Nephron progenitor cell (in vitro differentiated cells): ENCODE measurements around the gene SMG7.

Experiments
- DNase-seq: peaks from one replicate; pipeline ENCODE4 v3.0.0; 2021
- H3K27ac Mint-ChIP-seq: 2 replicates; pipeline ENCODE4 v1.8.0; 2021; ENCODE audit warnings: mild to moderate bottlenecking, moderate library complexity, mixed read lengths
- H3K27me3 Mint-ChIP-seq: 2 replicates; pipeline ENCODE4 v1.8.0; 2021; ENCODE audit warnings: mild to moderate bottlenecking, low read depth, mixed read lengths; ENCODE audit not compliant: poor library complexity
- H3K36me3 Mint-ChIP-seq: 2 replicates; pipeline ENCODE4 v1.8.0; 2021; ENCODE audit warnings: low read depth, mixed read lengths
- H3K4me1 Mint-ChIP-seq: 2 replicates; pipeline ENCODE4 v1.8.0; 2021; ENCODE audit warnings: mixed read lengths
- H3K4me3 Mint-ChIP-seq: 2 replicates; pipeline ENCODE4 v1.8.0; 2021; ENCODE audit warnings: mild to moderate bottlenecking, moderate library complexity, mixed read lengths
- H3K9me3 Mint-ChIP-seq: 2 replicates; pipeline ENCODE4 v1.8.0; 2021; ENCODE audit warnings: mild to moderate bottlenecking, moderate library complexity, mixed read lengths
- TF ChIP-seq, protein P1 (sequence below): fragments of 200-600 bp; sonication (generic); IDR thresholded peaks from 2 replicates; pipeline ENCODE4 v1.5.0; 2021; ENCODE audit warnings: antibody characterized with exemption

The SMG7 gene

DNA sequence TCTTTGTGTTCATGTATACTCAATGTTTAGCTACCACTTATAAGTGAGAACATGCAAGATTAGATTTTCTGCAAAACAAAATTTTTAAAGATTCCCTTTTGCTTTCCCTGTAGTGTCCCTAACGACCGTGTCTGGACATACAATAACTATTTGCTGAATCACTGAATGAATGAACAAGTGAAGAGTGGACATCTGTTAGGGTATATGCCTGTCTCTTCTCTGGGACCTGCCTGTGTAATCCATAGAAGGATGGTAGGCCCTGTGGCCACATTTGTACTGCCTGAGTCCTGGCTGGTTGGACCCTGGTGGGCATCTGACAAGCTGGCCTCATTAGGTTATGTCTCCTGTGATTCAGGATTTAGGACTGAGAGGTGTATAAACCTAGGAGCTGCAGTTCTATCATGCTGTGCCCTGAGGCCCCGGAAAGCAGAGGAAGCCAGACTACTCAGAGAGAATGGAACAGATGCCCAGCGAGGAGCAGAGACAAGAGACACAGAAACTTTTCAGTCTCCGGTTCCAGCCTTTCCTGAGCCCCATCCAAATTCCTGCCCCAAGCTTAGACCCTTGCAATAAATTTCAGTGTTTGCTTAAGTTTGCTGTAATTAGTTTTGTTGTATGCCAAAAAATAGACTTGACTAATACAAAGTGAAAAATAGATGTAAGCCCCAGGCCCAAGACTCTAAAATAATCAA lies 125.5 kb downstream of the SMG7 start:
- no peaks in the 10 kb centered on the region for H3K36me3 Mint-ChIP-seq
- TF ChIP-seq, protein P1, sequence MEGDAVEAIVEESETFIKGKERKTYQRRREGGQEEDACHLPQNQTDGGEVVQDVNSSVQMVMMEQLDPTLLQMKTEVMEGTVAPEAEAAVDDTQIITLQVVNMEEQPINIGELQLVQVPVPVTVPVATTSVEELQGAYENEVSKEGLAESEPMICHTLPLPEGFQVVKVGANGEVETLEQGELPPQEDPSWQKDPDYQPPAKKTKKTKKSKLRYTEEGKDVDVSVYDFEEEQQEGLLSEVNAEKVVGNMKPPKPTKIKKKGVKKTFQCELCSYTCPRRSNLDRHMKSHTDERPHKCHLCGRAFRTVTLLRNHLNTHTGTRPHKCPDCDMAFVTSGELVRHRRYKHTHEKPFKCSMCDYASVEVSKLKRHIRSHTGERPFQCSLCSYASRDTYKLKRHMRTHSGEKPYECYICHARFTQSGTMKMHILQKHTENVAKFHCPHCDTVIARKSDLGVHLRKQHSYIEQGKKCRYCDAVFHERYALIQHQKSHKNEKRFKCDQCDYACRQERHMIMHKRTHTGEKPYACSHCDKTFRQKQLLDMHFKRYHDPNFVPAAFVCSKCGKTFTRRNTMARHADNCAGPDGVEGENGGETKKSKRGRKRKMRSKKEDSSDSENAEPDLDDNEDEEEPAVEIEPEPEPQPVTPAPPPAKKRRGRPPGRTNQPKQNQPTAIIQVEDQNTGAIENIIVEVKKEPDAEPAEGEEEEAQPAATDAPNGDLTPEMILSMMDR = no peak
- H3K9me3 Mint-ChIP-seq = no peaks in the 10 kb centered on the region
- no peaks in the 10 kb centered on the region for H3K27me3 Mint-ChIP-seq
- H3K4me3 Mint-ChIP-seq = no peak overlapping the region
- H3K27ac Mint-ChIP-seq = peak overlapping the region; percentile 6
- peaks cover 19% of the 10 kb centered on the region for H3K4me1 Mint-ChIP-seq
- DNase-seq = no peak

DNA sequence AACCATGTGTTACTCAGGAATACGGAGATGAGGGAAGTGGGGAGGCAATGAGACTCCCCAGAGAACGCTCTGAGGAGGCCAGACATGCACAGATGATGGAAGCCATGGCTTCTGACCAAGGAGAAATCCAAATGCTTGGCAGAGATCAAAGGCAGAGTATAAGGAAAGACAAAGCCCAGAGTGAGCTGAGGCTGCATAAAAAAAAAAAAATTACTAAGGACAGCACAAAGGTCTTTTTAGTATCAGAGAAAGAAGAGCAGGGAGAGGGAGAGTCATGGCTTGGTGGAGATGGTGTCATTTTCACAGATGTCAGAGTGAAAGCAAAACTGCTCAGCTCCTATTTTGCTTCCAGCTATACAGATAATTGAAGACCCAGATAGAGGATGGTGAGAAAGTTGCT lies 126.1 kb downstream of the SMG7 start:
- Mint-ChIP-seq H3K36me3 (no peaks in the 10 kb centered on the region), H3K27me3 (no peaks in the 10 kb centered on the region), H3K27ac (peak overlapping the region; percentile 6), H3K9me3 (no peaks in the 10 kb centered on the region), H3K4me3 (no peak overlapping the region), H3K4me1 (peaks cover 14% of the 10 kb centered on the region)
- TF ChIP-seq, protein P1 = no peak
- DNase-seq = no peak

DNA sequence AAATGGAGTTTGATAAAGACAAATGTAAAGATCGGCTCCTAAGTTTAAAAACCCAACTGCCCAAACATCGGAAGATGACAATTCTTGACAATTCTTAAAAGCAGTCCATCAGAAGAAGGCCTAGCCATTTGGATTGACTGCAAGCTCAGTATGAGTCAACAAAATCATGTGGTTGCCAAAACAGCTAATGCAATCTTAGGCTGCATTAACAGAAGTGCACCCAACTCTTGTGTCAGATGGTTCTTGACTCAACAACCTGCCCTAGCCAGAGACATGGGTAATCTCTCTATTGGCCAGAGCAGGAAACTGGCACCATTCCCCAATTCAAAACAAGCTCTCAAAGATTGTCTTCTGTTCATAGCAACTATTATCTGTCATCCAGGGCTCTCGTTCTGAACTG lies 127.8 kb downstream of the SMG7 start:
- Mint-ChIP-seq H3K4me3 (no peak overlapping the region), H3K27me3 (peaks cover 4% of the 10 kb centered on the region), H3K4me1 (peaks cover 18% of the 10 kb centered on the region), H3K9me3 (no peaks in the 10 kb centered on the region), H3K36me3 (no peaks in the 10 kb centered on the region), H3K27ac (no peak overlapping the region)
- TF ChIP-seq, protein P1 = no peak
- DNase-seq = no peak

DNA sequence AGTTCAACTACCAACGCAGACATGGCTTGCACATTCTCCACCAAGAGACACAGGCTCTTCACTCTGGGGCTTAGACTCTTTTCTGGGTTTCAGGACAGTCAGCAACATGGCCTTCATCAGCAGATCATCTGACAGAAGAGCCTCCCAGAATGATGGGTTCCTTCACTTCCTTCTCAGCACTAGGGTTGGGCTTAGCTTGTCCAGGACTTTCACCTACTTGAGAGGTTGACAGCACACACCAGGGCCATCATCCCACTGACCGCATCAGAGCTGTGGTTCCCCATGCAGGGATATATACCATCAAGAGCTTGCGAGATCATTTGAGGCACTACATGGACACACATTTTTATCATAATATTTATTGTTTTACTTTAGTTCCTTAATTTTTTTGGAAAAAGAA lies 128.3 kb downstream of the SMG7 start:
- TF ChIP-seq, protein P1 = no peak
- H3K9me3 Mint-ChIP-seq = no peaks in the 10 kb centered on the region
- peaks cover 18% of the 10 kb centered on the region for H3K4me1 Mint-ChIP-seq
- no peak overlapping the region for H3K4me3 Mint-ChIP-seq
- no peaks in the 10 kb centered on the region for H3K36me3 Mint-ChIP-seq
- DNase-seq = no peak
- H3K27ac Mint-ChIP-seq = no peak overlapping the region
- peaks cover 4% of the 10 kb centered on the region for H3K27me3 Mint-ChIP-seq

DNA sequence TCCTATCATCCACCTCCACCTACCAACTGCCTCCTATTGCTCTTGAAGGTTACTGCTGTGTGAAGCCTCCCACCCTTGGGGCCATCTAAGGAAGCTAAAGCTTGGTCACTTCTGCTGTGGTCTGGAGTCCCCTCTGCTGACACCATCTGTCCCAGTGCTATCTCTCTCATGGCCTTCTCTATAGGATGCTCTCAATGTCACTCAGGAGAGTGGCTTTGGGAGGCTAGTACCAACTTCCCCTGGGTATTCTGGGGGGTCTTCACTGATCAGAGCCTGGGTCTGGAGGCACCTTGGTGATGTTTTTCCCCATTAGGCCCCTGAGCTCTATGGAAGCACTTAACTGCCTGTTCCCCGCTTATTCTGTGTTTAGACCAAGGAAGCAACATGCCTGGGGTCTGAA lies 130.2 kb downstream of the SMG7 start:
- Mint-ChIP-seq H3K9me3 (no peaks in the 10 kb centered on the region), H3K36me3 (no peaks in the 10 kb centered on the region), H3K4me1 (peaks cover 18% of the 10 kb centered on the region), H3K27ac (no peak overlapping the region), H3K4me3 (no peak overlapping the region), H3K27me3 (peaks cover 4% of the 10 kb centered on the region)
- TF ChIP-seq, protein P1 = no peak
- no peak for DNase-seq
